Chondrocyte (in vitro differentiated cells): ENCODE data around the gene GTPBP6. TPM values are rescaled to one million over a fixed set of nuclear protein-coding genes. Genes with fewer than 3 reads are reported as not detected.

Experiments
- DNase-seq: peaks from one replicate; pipeline ENCODE4 v3.0.0; 2021; ENCODE audit warnings: mixed read lengths, low spot score
- H3K27ac Mint-ChIP-seq: one replicate; pipeline ENCODE4 v1.8.0; 2021; ENCODE audit warnings: mild to moderate bottlenecking, moderate library complexity, mixed read lengths; ENCODE audit not compliant: unreplicated experiment
- H3K27me3 Mint-ChIP-seq: 2 replicates; pipeline ENCODE4 v1.8.0; 2021; ENCODE audit warnings: low read depth, mixed read lengths
- H3K36me3 Mint-ChIP-seq: 2 replicates; pipeline ENCODE4 v1.8.0; 2021; ENCODE audit warnings: low read depth, mixed read lengths
- H3K4me1 Mint-ChIP-seq: 2 replicates; pipeline ENCODE4 v1.8.0; 2021; ENCODE audit warnings: low read depth, mild to moderate bottlenecking, mixed read lengths
- H3K4me3 Mint-ChIP-seq: one replicate; pipeline ENCODE4 v1.8.0; 2021; ENCODE audit warnings: mild to moderate bottlenecking, moderate library complexity, mixed read lengths; ENCODE audit not compliant: unreplicated experiment
- H3K9me3 Mint-ChIP-seq: 2 replicates; pipeline ENCODE4 v1.8.0; 2021; ENCODE audit warnings: low read depth, mixed read lengths
- CTCF ChIP-seq: fragments of 200-600 bp; sonication (generic); IDR thresholded peaks from 2 replicates; pipeline ENCODE4 v1.5.0; 2021; ENCODE audit warnings: antibody characterized with exemption, mild to moderate bottlenecking, moderate library complexity
- total RNA-seq: library from RNA; stranded (reverse); gene quantifications from 3 replicates; pipeline ENCODE4 v1.2.1, GENCODE V29; 2021

GTPBP6 gene
- total RNA-seq, 1 donor from 2014 or later = 37.6 TPM

- TF ChIP-seq CTCF = no peak
- Mint-ChIP-seq H3K9me3 (no peaks in the 10 kb centered on the region), H3K36me3 (peaks cover 13% of the 10 kb centered on the region), H3K27me3 (no peaks in the 10 kb centered on the region), H3K4me3 (no peak overlapping the region), H3K27ac (no peak overlapping the region), H3K4me1 (peaks cover 3% of the 10 kb centered on the region)
- DNase-seq = peak; percentile 93
Measured at GRCh38 chrX:312621-313331, 5.8 kb downstream of the GTPBP6 start.

- peak; percentile 93 for DNase-seq
- Mint-ChIP-seq H3K27ac (no peak overlapping the region), H3K4me1 (no peaks in the 10 kb centered on the region), H3K4me3 (no peak overlapping the region), H3K9me3 (no peaks in the 10 kb centered on the region), H3K27me3 (no peaks in the 10 kb centered on the region), H3K36me3 (peaks cover 15% of the 10 kb centered on the region)
- no peak for TF ChIP-seq CTCF
Measured at GRCh38 chrX:311156-312129, 7.2 kb downstream of the GTPBP6 start.

GRCh38 chrX:310621-311155 is 7.9 kb downstream of the GTPBP6 start:
- peak; percentile 82 for DNase-seq
- peaks cover 17% of the 10 kb centered on the region for H3K36me3 Mint-ChIP-seq

GRCh38 chrX:308821-309520 is 9.6 kb downstream of the GTPBP6 start:
- TF ChIP-seq CTCF = no peak
- no peaks in the 10 kb centered on the region for H3K4me1 Mint-ChIP-seq
- peaks cover 21% of the 10 kb centered on the region for H3K36me3 Mint-ChIP-seq
- H3K9me3 Mint-ChIP-seq = no peaks in the 10 kb centered on the region
- H3K27ac Mint-ChIP-seq = no peak overlapping the region
- H3K4me3 Mint-ChIP-seq = no peak overlapping the region
- DNase-seq = peak; percentile 71
- no peaks in the 10 kb centered on the region for H3K27me3 Mint-ChIP-seq

More at GRCh38 chrX:310621-311155, 7.9 kb downstream of the GTPBP6 start:
- H3K27ac Mint-ChIP-seq = no peak overlapping the region
- no peaks in the 10 kb centered on the region for H3K4me1 Mint-ChIP-seq
- no peaks in the 10 kb centered on the region for H3K27me3 Mint-ChIP-seq
- no peak for TF ChIP-seq CTCF
- H3K4me3 Mint-ChIP-seq = no peak overlapping the region
- H3K9me3 Mint-ChIP-seq = no peaks in the 10 kb centered on the region
